Activated naive CD8-positive, alpha-beta T cell treated with anti-CD3 and anti-CD28 coated beads, Interleukin-2, amount 10 ng/mL, durations not matched to agents 7 days and 5 days (primary cell): ENCODE measurements around the gene DLG2. TPM values are rescaled to one million over a fixed set of nuclear protein-coding genes. Genes with fewer than 3 reads are reported as not detected.

Experiments
- ATAC-seq: fragments of 150-1000 bp; cut with Tn5 transposase; one replicate; pipeline ENCODE4 v1.10.0; 2021; ENCODE audit warnings: low read depth, moderate library complexity
- POLR2A ChIA-PET: fragments of 350-600 bp; sonication (Branson Sonifier 250); formaldehyde crosslinking; loops from one replicate; lab custom pipeline; 2021; ENCODE audit warnings: antibody characterized with exemption; lab: Charles Lee
- DNase-seq: peaks from one replicate; pipeline ENCODE4 v3.0.0; 2021
- H3K27ac Mint-ChIP-seq: one replicate; pipeline ENCODE4 v1.8.0; 2022; ENCODE audit warnings: mild to moderate bottlenecking, mixed read lengths
- H3K27me3 Mint-ChIP-seq: one replicate; pipeline ENCODE4 v1.8.0; 2022; ENCODE audit warnings: mild to moderate bottlenecking, moderate library complexity, mixed read lengths
- H3K36me3 Mint-ChIP-seq: one replicate; pipeline ENCODE4 v1.8.0; 2021; ENCODE audit warnings: mild to moderate bottlenecking, mixed read lengths
- H3K4me1 Mint-ChIP-seq: one replicate; pipeline ENCODE4 v1.8.0; 2021; ENCODE audit warnings: mixed read lengths
- H3K4me3 Mint-ChIP-seq: one replicate; pipeline ENCODE4 v1.8.0; 2022; ENCODE audit warnings: mild to moderate bottlenecking, moderate library complexity, mixed read lengths
- H3K9me3 Mint-ChIP-seq: one replicate; pipeline ENCODE4 v1.8.0; 2021; ENCODE audit warnings: mixed read lengths
- total RNA-seq, 2 experiments: library from RNA; stranded (reverse); gene quantifications; one replicate each; pipeline ENCODE4 v1.2.3, GENCODE V29; 2021

DLG2 gene
- total RNA-seq, 2 experiments from 2014 or later: 2.6 to 3.4 TPM

DNA sequence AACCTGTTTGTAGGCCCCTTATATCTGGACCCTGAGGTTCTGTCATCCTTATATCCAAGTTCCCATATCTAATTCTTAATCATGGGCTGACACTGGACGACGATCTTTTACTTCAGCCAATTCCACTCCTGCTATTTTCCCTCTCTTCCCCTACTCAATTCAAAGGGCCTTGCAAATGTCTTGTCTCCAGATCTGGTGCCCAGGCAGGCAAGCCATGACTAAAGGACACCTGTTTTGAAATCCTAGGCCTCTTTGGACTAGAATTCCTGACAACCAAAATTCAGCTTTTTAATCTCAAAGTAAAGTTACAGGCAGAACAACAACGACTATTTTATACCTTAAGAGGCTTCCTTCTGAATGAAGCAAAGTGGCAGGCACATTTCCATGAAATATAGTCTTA lies 963.4 kb downstream of the DLG2 start:
- no peak for ATAC-seq
- Mint-ChIP-seq H3K9me3 (peaks cover 3% of the 10 kb centered on the region), H3K27ac (no peak overlapping the region), H3K4me3 (no peak overlapping the region), H3K27me3 (no peaks in the 10 kb centered on the region), H3K4me1 (no peaks in the 10 kb centered on the region), H3K36me3 (no peaks in the 10 kb centered on the region)
- DNase-seq: no peak
- POLR2A ChIA-PET: no interaction called here

DNA sequence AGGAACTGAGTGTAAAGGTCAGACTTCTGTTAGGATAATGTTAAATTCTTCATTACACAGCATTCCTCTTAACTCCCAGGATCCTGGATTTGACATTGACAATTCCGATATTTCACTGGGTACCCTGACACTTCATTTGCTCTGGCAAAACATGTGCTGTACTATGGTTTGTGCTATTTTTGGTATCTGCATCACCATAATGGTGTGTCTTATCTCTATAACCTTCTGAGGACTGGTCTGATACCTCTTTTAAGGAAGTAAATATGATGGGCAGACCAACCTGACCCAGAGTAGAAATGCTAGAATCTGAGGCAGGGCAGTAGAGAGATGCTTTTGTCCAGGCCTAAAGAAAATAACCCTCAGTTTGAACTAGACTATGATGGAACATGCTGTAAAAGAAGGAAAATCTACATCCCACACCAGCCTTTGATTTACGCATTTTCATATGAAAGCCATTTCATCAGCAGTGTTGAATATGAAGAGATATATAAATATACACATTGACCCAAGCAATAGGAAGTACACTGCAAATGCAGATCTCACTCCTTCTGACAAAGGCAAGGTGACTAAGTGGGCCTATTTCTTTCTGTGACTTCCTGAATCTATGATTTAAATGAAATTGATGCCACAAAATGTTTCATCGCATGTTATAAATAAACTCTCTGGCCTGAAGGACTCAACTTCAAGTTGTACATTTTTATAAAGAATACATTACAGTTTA lies 966.7 kb downstream of the DLG2 start:
- POLR2A ChIA-PET: no interaction called here
- no peak overlapping the region for H3K4me3 Mint-ChIP-seq
- ATAC-seq: no peak

DNA sequence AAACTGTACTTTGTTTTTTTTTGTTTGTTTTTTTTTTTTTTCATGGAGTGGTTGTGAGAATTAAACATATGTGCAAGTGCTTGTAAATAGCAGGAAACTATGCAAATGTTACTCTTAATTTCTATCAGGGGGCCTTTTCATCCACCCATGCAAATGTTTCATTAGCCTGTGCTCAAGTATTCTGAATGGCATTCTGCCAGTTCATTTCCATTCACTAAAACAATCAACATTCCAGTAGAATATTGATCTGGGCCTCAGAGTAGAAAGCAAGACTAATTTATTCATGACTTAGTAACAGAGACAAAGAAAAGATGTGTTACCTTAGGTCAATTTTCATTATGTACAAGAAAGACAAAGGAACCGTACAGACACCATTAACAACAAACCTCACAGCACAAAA lies 971.4 kb downstream of the DLG2 start:
- POLR2A ChIA-PET: no interaction called here
- no peak for DNase-seq
- H3K9me3 Mint-ChIP-seq: peaks cover 2% of the 10 kb centered on the region
- H3K4me1 Mint-ChIP-seq: no peaks in the 10 kb centered on the region
- H3K27ac Mint-ChIP-seq: no peak overlapping the region
- ATAC-seq: no peak
- H3K27me3 Mint-ChIP-seq: no peaks in the 10 kb centered on the region
- no peaks in the 10 kb centered on the region for H3K36me3 Mint-ChIP-seq
- H3K4me3 Mint-ChIP-seq: no peak overlapping the region

More for the DNA sequence above, 966.7 kb downstream of the DLG2 start:
- peaks cover 4% of the 10 kb centered on the region for H3K9me3 Mint-ChIP-seq
- no peaks in the 10 kb centered on the region for H3K36me3 Mint-ChIP-seq
- no peak for DNase-seq
- no peak overlapping the region for H3K27ac Mint-ChIP-seq
- H3K27me3 Mint-ChIP-seq: no peaks in the 10 kb centered on the region
- H3K4me1 Mint-ChIP-seq: no peaks in the 10 kb centered on the region

DNA sequence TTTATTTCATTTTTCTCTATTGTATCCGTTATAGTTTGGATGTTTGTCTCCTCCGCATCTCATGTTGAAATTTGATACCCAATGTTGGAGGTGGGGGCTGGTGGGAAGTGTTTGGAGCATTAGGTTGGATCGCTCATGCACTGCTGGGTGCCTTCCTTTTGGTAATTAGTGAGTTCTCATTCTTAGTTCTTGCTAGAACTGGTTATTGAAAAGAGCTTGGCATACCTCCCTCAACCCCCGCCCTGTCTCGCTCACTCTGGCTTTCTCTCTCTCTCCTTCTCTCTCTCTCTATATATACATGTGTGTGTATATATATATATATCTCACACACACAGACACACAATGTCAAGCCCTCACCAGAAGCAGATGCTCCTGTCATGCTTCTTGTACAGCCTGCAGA lies 978.7 kb downstream of the DLG2 start:
- POLR2A ChIA-PET: no interaction called here
- Mint-ChIP-seq H3K27me3 (no peaks in the 10 kb centered on the region), H3K27ac (no peak overlapping the region), H3K4me3 (no peak overlapping the region), H3K36me3 (no peaks in the 10 kb centered on the region), H3K9me3 (no peaks in the 10 kb centered on the region), H3K4me1 (no peaks in the 10 kb centered on the region)
- ATAC-seq (no peak), DNase-seq (no peak)

DNA sequence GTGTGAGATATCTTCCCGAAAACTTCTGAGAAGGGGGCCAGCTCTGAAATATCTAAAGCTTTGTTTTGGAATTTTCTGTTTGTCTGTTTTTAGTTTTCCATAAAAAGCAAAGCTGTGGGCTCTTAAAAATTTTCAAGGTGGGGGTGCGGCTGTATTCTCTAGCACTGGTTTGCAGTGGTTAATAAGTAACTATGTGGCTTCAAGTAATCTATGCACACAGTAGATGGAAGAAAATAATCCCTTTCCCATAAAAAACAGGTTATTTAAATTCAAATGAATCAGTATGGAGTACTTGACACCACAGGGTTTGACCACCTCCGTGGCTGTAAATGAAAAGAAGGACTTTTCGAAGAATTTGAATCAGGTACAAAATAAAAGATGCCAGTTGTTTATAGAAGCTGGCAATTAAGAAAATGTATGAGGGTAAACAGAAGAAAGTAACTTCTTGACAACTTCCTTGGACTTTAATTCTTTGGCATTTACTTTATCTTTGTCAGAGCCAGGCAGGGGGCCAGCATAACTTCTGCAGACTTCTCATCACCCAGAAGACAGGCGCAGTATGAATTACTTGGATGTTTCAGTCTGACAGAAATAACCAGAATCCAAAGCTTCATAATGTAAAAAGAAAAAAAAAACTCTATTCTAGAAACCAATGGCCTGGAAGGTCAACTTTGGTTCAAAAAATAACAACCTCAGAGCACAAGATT lies 981.0 kb downstream of the DLG2 start:
- POLR2A ChIA-PET: no interaction called here
- Mint-ChIP-seq H3K36me3 (no peaks in the 10 kb centered on the region), H3K4me1 (no peaks in the 10 kb centered on the region), H3K9me3 (no peaks in the 10 kb centered on the region), H3K27ac (no peak overlapping the region), H3K4me3 (no peak overlapping the region), H3K27me3 (no peaks in the 10 kb centered on the region)
- no peak for ATAC-seq
- no peak for DNase-seq

DNA sequence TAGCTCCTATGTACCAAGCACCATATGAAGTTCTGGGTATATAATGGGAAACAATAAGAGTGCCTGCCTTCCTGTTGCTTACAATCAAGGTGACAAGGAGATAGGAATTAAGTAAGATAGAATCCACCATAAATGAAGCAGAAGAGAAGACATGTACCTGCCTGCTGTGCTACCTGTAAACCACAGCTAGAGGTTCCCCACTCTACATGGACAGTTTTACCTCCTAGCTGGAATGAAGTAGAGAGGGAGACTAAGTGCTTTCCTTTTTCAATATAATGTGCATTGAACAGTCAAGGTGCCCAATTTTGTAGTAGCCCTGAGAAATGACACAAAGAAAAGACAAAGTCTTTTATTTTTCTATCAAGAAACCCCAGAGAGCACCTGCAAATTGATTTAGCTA lies 984.6 kb downstream of the DLG2 start:
- DNase-seq (no peak), ATAC-seq (no peak)
- Mint-ChIP-seq H3K4me3 (no peak overlapping the region), H3K36me3 (no peaks in the 10 kb centered on the region), H3K27me3 (no peaks in the 10 kb centered on the region), H3K9me3 (no peaks in the 10 kb centered on the region), H3K27ac (no peak overlapping the region), H3K4me1 (no peaks in the 10 kb centered on the region)
- POLR2A ChIA-PET: no interaction called here

DNA sequence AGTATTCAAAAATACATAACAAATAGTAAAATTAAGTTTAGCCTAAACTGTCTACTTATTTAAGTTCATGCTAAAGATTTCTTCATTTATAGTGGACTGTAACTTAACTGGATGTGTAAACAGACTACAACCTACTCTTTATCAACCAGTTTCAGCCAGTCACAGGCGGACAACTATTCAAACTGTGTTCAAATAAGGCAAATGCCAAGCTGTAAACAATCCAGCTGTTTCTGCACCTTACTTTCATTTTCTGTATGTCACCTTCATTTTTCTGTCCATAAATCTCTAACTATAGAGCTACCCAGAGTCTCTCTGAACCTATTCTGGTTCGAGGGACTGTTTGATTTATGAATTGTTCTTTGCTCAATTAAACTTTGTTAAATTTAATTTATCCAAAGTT lies 992.8 kb downstream of the DLG2 start:
- POLR2A ChIA-PET: no interaction called here
- peaks cover 3% of the 10 kb centered on the region for H3K9me3 Mint-ChIP-seq
- no peak overlapping the region for H3K4me3 Mint-ChIP-seq
- no peak for ATAC-seq
- H3K27ac Mint-ChIP-seq: no peak overlapping the region
- no peaks in the 10 kb centered on the region for H3K27me3 Mint-ChIP-seq
- no peaks in the 10 kb centered on the region for H3K36me3 Mint-ChIP-seq
- DNase-seq: no peak
- no peaks in the 10 kb centered on the region for H3K4me1 Mint-ChIP-seq

DNA sequence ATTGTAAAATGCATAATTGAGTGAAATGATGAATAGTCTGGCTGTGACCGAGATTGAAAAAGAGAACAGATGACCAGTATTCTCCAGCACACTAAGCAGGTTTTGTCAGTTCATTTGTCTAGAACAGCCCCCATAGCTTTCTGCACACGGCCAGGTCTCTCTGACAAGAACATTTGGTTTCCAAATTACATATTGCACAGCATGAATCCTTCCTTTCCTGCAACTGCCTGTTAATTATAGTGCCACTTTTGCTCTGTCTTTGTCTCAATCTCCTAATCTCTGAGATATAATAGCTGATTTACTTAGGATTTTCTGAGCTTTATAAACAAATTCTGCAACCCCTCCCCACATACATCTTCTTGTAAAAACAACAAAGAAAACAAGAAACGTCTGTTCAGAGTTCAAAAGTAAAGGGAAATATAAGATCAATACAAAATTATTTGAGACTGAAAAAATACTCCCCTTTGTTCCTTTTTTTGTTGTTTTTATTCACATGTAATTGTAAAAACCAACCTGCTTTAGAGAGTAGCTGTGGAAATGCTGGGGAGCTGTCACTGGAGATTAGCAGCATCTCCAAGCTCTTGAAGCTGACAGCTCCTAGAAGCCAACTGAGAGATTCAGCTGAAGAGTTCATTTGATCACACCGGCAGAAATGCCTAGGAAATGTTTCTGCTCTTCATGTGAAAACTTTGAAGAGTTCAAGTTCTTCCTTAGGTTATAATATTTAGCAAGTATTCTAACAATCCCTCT lies 998.1 kb downstream of the DLG2 start:
- DNase-seq (no peak), ATAC-seq (no peak)
- Mint-ChIP-seq H3K36me3 (no peaks in the 10 kb centered on the region), H3K27ac (no peak overlapping the region), H3K4me1 (no peaks in the 10 kb centered on the region), H3K4me3 (no peak overlapping the region), H3K27me3 (no peaks in the 10 kb centered on the region), H3K9me3 (peaks cover 2% of the 10 kb centered on the region)
- POLR2A ChIA-PET: no interaction called here

DNA sequence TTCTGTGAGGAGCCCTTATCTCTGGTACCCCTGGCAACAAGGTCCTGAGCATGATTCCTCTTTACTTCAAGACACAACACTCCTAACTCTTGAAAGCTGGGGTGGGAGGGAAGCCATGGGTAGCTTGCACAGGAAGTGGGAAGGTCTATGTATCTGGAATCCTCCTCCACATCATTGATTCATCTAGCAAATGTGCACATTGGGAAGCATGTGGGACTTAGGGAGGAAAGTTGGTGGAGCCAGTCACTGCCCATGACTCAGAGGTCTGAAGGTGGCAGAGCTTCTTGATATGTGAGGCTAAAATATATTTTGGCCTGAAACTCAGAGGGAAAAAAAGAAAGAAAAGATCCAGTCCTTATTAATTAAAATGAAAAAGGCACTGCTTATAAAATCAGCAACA lies 1000.9 kb downstream of the DLG2 start:
- H3K9me3 Mint-ChIP-seq: peaks cover 2% of the 10 kb centered on the region
- H3K4me1 Mint-ChIP-seq: no peaks in the 10 kb centered on the region
- DNase-seq: no peak
- H3K27me3 Mint-ChIP-seq: no peaks in the 10 kb centered on the region
- no peaks in the 10 kb centered on the region for H3K36me3 Mint-ChIP-seq
- POLR2A ChIA-PET: no interaction called here
- no peak for ATAC-seq
- H3K27ac Mint-ChIP-seq: no peak overlapping the region
- H3K4me3 Mint-ChIP-seq: no peak overlapping the region

DNA sequence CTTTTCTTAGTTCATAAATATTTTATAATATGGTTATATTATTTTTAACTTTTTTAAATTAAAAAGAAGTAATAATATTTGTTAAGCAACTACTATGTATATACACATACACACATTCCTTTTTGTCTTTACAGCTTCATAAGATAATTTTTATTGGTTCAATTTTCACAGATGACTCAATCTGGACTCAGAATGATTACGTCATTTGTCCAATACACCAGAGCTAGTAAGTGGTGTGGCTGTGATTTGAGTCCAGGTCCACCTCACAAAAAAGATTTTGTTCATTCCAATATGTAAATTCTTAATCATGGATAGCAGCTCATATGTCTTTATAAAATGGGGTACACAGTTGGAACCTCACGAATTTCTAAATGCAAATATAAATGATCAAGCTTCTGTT lies 1014.5 kb downstream of the DLG2 start:
- Mint-ChIP-seq H3K4me1 (no peaks in the 10 kb centered on the region), H3K9me3 (peaks cover 2% of the 10 kb centered on the region)

DNA sequence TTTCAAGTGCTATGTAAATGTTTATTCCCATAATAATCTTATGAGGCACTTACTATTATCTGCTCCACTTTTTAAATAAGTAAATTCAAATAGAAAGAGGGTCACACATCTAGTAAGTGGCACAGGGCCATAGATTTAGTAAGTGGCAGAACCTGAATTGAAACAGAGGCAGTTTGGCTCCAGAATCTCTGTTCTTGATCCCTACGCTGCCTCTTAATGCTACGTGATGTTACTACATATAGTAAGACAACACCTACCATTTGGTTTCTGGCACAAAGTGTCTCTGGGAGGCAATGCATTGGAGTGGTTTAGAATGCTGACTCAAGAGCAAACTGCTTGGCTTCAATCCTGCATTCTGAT lies 1018.3 kb downstream of the DLG2 start:
- DNase-seq: no peak
- no peak overlapping the region for H3K27ac Mint-ChIP-seq
- H3K36me3 Mint-ChIP-seq: no peaks in the 10 kb centered on the region
- no peak for ATAC-seq
- H3K9me3 Mint-ChIP-seq: no peaks in the 10 kb centered on the region
- POLR2A ChIA-PET: no interaction called here
- no peaks in the 10 kb centered on the region for H3K4me1 Mint-ChIP-seq
- H3K27me3 Mint-ChIP-seq: no peaks in the 10 kb centered on the region
- H3K4me3 Mint-ChIP-seq: no peak overlapping the region

More for the DNA sequence above, 1014.5 kb downstream of the DLG2 start:
- DNase-seq (no peak), ATAC-seq (no peak)
- Mint-ChIP-seq H3K27me3 (no peaks in the 10 kb centered on the region), H3K27ac (no peak overlapping the region), H3K36me3 (no peaks in the 10 kb centered on the region), H3K4me3 (no peak overlapping the region)
- POLR2A ChIA-PET: no interaction called here

DNA sequence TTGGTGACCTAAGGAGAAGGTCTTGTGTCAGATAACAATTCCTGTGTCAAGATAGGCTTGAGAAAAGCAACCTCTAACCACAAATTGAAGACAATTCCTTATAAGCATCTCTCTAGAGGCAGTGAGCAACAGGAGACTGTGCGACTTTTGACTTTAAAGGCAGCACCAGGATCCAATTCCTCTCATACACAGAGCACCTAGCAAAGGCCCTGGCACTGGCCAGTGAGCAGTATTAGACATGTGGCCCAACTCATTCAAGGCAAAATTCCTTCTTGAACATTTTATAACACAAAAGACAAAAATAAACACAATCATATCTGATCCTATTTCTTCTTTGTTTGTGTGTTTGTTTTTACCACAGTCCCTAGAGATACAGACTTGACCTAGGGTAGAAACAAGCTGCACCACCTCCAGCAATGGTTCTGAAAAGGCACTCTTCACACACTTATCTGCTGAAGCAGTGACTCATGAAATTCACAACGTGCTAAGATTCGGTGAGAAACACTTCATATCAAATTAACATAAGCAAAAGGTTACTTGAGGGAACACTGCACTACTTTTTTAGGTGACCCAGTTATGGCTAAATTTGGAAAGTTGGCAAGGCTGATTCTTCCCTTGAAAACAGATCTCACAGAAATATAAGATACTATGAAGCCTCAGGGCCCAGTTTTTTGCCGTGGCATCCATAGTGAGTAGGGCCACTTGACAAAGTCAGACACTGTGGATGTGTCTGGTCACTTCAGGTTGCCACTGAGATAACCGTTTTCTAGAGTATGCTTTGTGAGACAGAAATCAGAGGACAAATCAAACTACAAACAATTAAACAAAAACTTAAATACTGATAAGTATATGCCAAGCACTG lies 1018.9 kb downstream of the DLG2 start:
- no peaks in the 10 kb centered on the region for H3K27me3 Mint-ChIP-seq
- POLR2A ChIA-PET: no interaction called here
- no peak overlapping the region for H3K27ac Mint-ChIP-seq
- no peaks in the 10 kb centered on the region for H3K9me3 Mint-ChIP-seq
- ATAC-seq: no peak
- no peak for DNase-seq
- no peaks in the 10 kb centered on the region for H3K4me1 Mint-ChIP-seq
- H3K4me3 Mint-ChIP-seq: no peak overlapping the region
- H3K36me3 Mint-ChIP-seq: no peaks in the 10 kb centered on the region

DNA sequence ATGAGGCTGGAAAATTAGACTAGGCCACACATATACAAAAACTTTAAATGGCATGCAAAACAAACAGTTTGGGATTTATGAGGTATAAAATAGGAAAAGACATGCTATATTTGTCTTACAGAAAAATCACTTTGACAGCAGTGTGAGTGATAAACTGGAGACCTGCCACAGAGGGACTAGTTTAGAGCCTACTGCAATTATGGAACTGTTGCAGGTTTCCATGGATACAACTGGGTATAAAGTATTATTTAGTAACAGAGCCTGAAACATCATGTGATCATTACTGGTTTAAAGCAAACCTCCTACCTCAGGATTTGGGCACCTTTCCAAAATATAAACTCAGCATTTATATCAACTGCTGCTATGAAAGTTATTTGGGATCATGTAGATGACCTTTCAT lies 1032.5 kb downstream of the DLG2 start:
- Mint-ChIP-seq H3K4me3 (no peak overlapping the region), H3K9me3 (no peaks in the 10 kb centered on the region), H3K36me3 (no peaks in the 10 kb centered on the region), H3K4me1 (no peaks in the 10 kb centered on the region), H3K27ac (no peak overlapping the region), H3K27me3 (no peaks in the 10 kb centered on the region)
- DNase-seq: no peak
- POLR2A ChIA-PET: no interaction called here
- ATAC-seq: no peak
